Measurements from ENCODE around the gene RBMXL3.

Gene RBMXL3

DNA sequence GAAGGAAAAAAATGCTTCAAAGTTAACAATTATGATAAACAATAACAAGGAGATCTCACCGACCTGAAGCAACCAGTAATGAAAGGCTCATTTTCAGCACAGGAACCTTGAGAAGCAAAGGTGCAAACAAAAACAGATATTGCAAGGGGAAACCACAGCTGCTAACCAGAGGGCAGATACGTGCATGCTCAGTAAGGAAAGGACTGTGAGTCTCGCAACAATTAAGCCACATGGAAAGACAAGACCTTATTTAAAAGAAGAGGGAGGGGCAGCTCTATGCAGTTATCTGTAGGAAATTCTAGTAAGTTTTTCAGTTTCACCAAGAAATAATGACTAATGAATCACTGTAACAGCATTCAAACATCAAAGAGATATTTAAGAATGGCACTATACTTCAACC lies 25.4 kb downstream of the RBMXL3 start:
- TF ChIP-seq GATA3 (IDR thresholded peaks at IDR 0.05; ENCODE audit: low read depth, low read length) (no peak), GATA2 (IDR thresholded peaks at IDR 0.05; ENCODE audit: low read depth, low read length) (no peak)

DNA sequence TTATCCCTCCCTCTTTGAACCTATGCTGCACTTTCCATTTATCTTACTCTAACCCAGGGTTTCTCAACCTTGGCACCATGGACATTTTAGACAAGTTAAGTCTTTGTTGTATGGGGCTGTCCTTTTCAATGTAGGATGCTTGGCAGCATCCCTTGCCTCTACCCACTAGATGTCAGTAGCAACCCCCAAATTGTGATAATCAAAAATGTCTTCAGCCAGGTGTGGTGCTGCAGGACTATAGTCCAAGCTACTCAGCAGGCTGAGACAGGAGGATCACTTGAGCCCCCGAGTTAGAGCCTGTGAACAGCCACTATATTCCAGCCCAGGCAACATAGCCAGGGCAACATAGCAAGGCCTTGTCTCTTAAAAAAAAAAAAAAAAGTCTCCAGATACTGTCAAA lies 37.7 kb downstream of the RBMXL3 start:
- TF ChIP-seq GATA3 (IDR thresholded peaks at IDR 0.05; ENCODE audit: low read depth, low read length) (no peak), GATA2 (IDR thresholded peaks at IDR 0.05; ENCODE audit: low read depth, low read length) (no peak)

DNA sequence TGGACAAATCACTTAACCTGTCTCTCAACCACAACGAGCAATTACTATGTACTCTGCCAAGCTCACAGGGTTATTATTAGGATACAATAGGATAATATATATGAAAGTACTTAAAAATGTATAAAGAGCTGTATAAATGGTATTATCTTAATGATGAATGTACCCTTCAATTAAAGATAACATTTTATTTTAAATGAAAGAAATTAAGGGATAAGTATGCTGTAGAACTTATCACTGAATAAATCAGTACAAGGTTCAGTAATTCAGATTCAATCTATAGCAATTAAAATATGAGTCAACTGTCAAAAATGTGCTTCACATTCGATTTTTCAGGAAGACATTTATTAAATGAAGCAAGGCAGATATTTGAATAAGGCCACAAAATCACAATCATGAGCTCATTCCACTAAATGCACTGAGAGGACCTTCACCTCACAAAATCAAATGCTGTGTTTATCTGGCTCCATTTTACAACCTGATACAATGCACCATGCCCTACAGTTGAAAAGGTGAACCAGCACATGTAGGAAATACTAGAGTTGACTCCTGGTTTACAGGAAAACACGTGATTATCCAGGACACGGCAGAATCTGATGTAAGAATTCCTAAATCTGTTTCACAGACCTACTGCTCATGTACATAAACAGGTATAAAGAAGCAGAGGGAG lies 40.3 kb downstream of the RBMXL3 start:
- TF ChIP-seq GATA3 (IDR thresholded peaks at IDR 0.05; ENCODE audit: low read depth, low read length): no peak
- TF ChIP-seq GATA2 (IDR thresholded peaks at IDR 0.05; ENCODE audit: low read depth, low read length): no peak

DNA sequence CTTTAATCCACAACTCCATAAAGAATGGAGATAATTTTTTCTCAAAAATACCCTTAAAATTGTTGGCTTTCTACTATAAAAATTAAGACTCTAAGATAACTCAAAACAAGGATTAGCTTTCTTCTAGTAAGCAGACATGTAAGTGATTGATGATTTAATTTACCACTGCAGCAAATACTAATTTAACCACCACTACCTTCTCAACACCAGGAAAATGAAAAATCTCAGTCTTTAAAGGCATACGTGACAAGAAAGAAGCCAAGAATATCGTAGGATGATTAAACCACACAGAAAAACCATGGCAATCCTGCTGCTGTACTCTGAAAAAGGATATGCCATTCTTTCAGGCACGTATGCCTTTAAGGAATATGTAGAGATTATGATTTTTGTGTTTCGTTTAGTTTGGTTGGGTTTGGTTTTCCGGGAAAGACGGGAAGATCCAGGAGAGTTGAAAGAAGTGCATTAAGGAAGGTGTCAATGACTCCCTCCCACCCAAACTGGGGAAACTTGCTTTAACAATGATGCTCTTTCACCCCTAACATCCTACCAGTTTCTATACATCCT lies 43.8 kb downstream of the RBMXL3 start:
- TF ChIP-seq GATA2 (IDR thresholded peaks at IDR 0.05; ENCODE audit: low read depth, low read length) (no peak), GATA3 (IDR thresholded peaks at IDR 0.05; ENCODE audit: low read depth, low read length) (no peak)

DNA sequence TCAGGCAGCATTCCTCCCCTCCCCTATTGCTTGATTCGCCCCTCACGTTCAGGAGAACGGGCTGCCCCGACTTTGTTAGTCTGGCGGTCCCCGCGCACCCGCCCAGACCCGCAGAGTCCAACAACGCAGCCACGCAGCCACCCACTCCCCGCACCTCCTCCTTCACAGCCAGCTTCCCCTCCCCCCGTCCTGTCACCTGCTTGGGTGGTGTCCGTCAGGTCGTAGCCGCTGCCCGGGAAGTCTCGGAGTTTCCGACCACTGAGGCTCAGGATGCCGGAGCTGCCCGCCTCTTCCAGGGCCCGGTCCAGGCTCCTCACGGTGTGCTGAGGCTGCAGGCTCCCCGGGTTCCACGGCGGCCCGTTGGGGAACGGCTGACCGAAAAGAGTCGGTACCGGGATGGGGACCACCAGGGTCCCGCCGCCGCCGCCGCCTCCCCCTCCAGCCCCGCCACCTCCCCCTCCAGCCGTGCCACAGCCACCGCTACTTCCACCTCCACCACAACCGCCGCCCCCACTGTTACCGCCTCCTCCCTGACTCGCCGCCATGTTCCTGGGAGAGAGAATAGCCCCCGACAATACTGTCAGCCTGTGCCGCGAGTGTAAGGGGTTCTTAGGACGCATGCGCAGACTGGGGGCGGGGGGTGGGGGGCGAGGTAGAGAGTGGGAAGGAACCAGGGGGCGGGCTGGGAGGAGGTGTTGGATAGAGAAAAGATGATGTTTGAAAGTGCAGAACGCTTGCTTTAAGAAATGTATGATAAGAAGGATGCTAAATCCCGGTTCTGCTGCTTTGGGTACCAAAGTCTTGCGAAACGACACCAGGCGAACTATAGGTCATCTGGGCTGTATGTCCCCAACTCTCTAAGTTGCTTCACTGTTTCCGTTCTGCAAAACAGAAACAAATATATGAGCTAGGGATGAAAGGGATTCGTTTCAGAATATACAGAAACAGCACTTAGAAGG lies 44.6 kb downstream of the RBMXL3 start, which contains the start of gene LRCH2:
Gene LRCH2 (minus strand): TSS at position 600 of the 959 bp plus-strand sequence. CDS start 55 bp downstream, at position 545.
- TF ChIP-seq GATA2 (IDR thresholded peaks at IDR 0.05; ENCODE audit: low read depth, low read length) (no peak), GATA3 (IDR thresholded peaks at IDR 0.05; ENCODE audit: low read depth, low read length) (no peak)

DNA sequence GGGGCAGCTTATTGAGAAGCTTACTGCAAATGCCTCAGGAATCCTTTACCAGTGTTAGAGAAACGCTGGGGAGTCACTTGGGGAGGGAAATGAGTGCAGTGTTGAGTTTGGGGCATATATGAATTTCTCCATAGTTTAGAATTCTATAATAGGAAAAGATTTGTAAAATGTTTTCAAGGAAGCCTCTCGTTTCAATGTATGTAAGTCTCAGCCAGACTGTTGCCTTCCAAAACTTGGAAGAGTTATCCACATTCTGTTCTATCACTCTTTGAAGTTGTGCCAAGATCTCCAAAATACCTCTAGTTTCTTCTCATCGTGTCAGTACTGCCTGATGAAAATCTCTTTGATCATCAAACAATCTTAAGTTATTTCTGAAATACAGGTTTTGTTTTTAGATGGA lies 45.3 kb downstream of the RBMXL3 start:
- no peak for TF ChIP-seq GATA3 (IDR thresholded peaks at IDR 0.05; ENCODE audit: low read depth, low read length)
- no peak for TF ChIP-seq GATA2 (IDR thresholded peaks at IDR 0.05; ENCODE audit: low read depth, low read length)

DNA sequence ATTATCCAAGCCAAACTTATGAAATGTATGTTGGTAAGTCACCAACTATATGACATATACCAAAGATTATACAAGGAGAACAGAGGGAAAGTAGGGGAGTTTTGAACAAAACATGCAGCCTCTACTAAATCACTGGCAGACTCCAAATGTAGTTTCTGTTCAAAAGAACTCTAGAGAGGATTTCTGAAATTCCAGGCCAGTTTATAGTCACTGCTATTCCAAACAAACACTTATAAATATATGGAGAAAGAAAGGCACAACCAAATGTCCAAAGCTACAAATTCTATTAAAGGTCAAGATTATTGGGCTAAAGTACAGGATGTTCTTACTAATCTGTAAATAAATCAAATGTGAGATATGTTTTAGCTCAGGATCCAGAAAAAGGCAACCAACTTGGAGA lies 47.4 kb downstream of the RBMXL3 start:
- TF ChIP-seq GATA3 (IDR thresholded peaks at IDR 0.05; ENCODE audit: low read depth, low read length): no peak
- no peak for TF ChIP-seq GATA2 (IDR thresholded peaks at IDR 0.05; ENCODE audit: low read depth, low read length)

DNA sequence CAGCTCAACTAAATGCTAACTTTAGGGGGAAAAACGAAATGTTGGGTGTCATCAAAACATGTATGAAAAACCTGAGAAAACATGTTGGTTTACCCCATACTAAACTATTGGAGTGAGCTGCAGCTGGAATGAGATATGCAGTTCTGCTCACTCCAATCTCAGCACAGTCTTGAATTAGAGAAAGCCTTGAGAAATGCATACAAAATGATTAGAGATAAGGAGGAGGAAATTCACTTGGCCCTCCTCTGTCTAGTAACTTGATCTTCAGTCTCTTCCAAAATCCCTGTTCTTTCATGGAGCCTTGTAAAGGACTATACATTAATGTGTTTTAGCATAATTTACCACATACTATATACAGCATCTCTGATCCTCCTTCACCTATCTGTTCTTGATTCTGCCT lies 47.8 kb downstream of the RBMXL3 start:
- TF ChIP-seq GATA2 (IDR thresholded peaks at IDR 0.05; ENCODE audit: low read depth, low read length): no peak
- TF ChIP-seq GATA3 (IDR thresholded peaks at IDR 0.05; ENCODE audit: low read depth, low read length): no peak
